ENCODE measurements around the gene FOSL2. TPM values are rescaled to one million over a fixed set of nuclear protein-coding genes. Genes with fewer than 3 reads are reported as not detected.

The FOSL2 gene
- total RNA-seq, 1 donor from 2014 or later: 50.2 TPM

DNA sequence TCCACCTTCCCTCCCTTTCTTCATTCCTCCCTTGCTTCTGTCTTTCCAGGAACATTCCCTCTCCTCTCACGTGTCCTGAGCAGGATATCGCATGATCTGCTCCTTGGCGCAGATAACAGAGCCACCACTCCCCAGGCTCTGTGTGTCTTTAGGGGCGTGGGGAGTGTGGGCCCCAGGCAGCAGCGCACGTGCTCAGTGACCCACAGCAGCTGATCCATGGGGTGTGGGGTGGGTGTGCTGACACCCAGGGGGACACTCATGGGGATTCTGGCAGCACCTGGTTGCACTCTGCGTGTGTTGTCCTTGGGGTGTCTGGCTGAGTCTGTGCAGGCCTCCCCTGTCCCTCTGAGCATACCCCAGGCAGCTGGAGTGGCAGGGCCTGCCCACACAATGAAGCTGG, 9.9 kb upstream of the FOSL2 start:
- no peak for DNase-seq
- H3K9me3 ChIP-seq (replicated peaks): no peaks in the 10 kb centered on the region
- no peak overlapping the region for H3K4me3 ChIP-seq
- no peaks in the 10 kb centered on the region for H3K36me3 ChIP-seq
- TF ChIP-seq, protein P1, sequence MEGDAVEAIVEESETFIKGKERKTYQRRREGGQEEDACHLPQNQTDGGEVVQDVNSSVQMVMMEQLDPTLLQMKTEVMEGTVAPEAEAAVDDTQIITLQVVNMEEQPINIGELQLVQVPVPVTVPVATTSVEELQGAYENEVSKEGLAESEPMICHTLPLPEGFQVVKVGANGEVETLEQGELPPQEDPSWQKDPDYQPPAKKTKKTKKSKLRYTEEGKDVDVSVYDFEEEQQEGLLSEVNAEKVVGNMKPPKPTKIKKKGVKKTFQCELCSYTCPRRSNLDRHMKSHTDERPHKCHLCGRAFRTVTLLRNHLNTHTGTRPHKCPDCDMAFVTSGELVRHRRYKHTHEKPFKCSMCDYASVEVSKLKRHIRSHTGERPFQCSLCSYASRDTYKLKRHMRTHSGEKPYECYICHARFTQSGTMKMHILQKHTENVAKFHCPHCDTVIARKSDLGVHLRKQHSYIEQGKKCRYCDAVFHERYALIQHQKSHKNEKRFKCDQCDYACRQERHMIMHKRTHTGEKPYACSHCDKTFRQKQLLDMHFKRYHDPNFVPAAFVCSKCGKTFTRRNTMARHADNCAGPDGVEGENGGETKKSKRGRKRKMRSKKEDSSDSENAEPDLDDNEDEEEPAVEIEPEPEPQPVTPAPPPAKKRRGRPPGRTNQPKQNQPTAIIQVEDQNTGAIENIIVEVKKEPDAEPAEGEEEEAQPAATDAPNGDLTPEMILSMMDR (IDR thresholded peaks at IDR 0.05; ENCODE audit: borderline replicate concordance): no peak
- no peak overlapping the region for H3K27ac ChIP-seq (replicated peaks)
- no peaks in the 10 kb centered on the region for H3K27me3 ChIP-seq (ENCODE audit: low read depth)
- no peaks in the 10 kb centered on the region for H3K4me1 ChIP-seq
- intact Hi-C loops (cut with micrococcal nuclease): no loop called here

DNA sequence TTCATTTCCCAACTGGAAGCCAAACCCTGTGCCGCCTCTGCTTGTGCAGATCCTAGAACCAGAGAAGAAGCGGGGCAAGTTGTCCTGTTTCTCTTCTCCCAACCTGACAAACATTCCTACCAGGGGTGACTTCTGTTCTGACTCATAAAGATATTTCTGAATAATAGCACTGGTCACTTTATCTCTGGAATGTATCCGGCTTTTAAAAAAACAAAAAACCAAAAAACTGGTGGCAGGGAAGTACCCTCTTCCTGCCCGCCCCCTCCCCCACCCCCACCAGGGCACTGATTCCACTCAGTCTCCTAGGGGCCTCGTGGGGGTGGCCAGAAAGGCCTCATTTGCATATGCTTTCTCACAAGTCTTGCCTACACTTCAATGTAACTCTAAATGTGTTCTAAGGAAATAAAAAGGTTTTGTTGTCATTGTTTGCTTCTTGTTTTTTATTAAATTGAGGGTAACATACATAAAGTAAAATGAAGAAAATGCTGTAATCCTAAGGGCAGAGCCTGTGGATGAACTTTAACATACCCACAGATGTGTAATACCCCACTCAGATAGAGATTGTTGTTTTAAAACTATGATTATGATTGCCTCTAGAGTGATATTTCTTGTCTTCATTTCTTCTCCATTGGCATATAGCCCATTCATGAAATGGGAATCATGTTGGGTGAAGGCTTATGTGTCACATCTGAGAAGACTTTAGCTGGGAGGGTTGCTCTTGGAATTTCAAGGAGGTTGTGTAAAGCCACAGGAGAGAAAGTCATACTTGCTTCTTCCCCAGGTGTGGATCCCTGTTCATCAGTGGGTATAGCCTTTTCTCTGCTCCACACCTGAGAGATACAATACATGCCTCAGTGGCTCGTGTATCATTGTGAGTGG, 5.3 kb upstream of the FOSL2 start:
- H3K27ac ChIP-seq (replicated peaks): no peak overlapping the region
- no peaks in the 10 kb centered on the region for H3K27me3 ChIP-seq (ENCODE audit: low read depth)
- no peak for DNase-seq
- H3K4me3 ChIP-seq: no peak overlapping the region
- no peaks in the 10 kb centered on the region for H3K9me3 ChIP-seq (replicated peaks)
- TF ChIP-seq, protein P1 (IDR thresholded peaks at IDR 0.05; ENCODE audit: borderline replicate concordance): no peak
- intact Hi-C loops (cut with micrococcal nuclease): no loop called here
- no peaks in the 10 kb centered on the region for H3K36me3 ChIP-seq
- peaks cover 22% of the 10 kb centered on the region for H3K4me1 ChIP-seq

DNA sequence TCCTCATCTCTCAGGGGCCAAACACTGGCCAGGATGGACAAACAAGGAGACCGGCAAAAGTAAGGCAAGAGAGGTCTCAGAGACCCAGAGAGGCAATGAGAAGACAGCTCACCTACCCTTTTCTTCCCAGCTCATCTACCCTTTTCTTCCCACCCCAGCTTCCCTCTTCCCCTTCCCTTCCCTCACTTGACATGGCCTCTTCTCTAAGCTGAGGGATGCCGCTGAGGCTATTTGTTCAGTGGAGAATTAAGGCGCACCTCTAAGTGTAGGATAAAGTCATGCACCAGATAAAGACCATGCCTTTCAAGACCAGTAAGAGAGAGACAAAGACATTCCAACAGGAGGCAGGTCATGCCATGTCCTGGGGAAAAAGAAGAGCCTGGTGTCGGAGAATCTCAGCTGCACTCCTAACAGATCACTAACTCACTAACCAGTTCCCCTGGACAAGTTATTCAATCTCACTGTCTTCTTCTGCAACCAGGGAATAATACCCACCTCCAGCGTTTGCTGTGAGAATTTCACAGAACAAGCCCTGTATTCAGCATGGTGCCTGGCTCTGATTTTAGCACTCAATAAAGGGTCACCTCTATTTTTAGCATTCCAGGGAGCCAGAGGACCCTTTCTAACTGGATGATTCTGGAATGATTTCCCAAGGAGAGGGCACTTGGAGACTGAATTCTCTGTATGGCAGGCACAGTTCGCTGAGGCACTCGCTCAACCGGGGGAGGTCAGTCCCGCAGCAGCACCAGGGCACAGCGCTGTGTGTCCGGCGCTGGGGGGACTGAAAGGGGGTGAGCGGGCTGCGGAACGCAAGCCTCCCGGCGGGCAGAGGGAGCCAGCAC, 3.0 kb upstream of the FOSL2 start:
- H3K4me1 ChIP-seq: peaks cover 39% of the 10 kb centered on the region
- peak overlapping the region; percentile 84 for H3K4me3 ChIP-seq
- H3K27me3 ChIP-seq (ENCODE audit: low read depth): no peaks in the 10 kb centered on the region
- H3K36me3 ChIP-seq: no peaks in the 10 kb centered on the region
- H3K27ac ChIP-seq (replicated peaks): peak overlapping the region; percentile 100
- TF ChIP-seq, protein P1 (IDR thresholded peaks at IDR 0.05; ENCODE audit: borderline replicate concordance): no peak
- H3K9me3 ChIP-seq (replicated peaks): no peaks in the 10 kb centered on the region
- intact Hi-C loops (cut with micrococcal nuclease): no loop called here
- no peak for DNase-seq

DNA sequence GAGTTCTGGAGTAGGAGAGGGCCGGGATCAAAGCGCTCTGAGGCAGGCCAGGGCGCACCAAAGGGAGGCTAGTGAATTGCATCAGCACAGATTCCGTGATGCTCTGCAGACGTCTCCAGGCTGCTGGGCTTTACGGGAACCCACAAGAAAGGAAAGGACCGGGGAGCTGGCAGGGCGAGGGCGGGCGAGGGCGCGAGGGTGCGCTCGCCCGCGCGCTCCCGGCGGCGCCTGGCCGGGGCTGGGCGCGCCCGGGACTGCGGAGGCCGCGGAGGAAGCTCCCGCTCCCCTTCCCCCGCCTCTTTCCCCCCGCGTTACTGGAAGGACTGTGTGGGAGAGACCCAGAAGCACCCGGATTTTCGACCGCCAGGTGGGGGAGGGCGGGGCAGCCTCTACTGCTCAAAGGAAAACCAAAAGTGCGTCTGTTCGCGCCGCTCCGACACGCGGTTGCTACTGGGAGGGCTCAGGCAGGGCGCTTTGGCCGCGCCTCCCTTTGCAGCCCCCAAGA, 2.4 kb upstream of the FOSL2 start:
- intact Hi-C loops (cut with micrococcal nuclease): no loop called here
- peak overlapping the region; percentile 100 for H3K27ac ChIP-seq (replicated peaks)
- DNase-seq: peak; percentile 89
- peaks cover 46% of the 10 kb centered on the region for H3K4me1 ChIP-seq
- H3K27me3 ChIP-seq (ENCODE audit: low read depth): no peaks in the 10 kb centered on the region
- peak overlapping the region; percentile 84 for H3K4me3 ChIP-seq
- H3K36me3 ChIP-seq: no peaks in the 10 kb centered on the region
- TF ChIP-seq, protein P1 (IDR thresholded peaks at IDR 0.05; ENCODE audit: borderline replicate concordance): peak; percentile 44
- H3K9me3 ChIP-seq (replicated peaks): no peaks in the 10 kb centered on the region

DNA sequence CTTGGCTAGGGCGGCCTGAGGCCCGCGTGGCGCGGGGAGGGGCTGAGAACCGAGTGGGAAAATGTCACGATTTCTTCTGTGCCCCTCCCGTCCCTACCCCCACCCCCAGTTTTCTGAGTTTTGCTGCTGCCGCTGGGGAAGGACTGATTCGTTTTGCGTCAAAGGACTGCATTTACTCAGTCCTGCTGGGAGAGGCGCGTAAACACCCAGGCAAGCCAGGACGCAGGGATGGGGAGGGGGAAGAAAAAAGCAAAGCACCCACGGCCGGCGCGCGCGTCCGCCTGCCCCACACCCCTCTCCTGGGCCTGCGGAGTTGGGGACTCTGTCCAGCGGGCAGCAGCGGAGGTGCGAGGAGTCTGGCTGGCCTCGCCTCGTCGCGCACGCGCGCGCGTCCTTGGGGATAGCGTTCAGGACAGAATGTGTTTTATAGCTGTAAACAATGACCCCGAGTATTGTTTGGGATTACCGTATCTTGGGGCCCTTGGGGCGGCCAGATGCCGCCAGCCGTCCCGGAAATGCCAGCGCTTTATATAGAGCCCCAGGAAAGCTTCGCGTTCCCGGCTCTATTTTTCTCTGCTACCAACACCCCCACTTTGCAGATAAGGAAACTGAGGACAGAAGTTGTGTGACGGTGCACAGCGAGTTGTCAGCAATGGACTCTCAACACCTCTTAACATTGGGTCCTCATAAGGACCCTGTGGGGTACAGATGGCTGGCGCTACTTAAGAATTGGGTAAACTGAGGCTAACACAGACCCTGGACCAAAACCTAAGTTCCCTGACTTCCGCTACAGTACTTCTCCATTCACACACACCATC, 1.7 kb upstream of the FOSL2 start:
- no peaks in the 10 kb centered on the region for H3K27me3 ChIP-seq (ENCODE audit: low read depth)
- TF ChIP-seq, protein P1 (IDR thresholded peaks at IDR 0.05; ENCODE audit: borderline replicate concordance): no peak
- no peaks in the 10 kb centered on the region for H3K9me3 ChIP-seq (replicated peaks)
- H3K4me3 ChIP-seq: peak overlapping the region; percentile 84
- peak overlapping the region; percentile 100 for H3K27ac ChIP-seq (replicated peaks)
- peaks cover 53% of the 10 kb centered on the region for H3K4me1 ChIP-seq
- peak; percentile 90 for DNase-seq
- intact Hi-C loops (cut with micrococcal nuclease): no loop called here
- H3K36me3 ChIP-seq: no peaks in the 10 kb centered on the region

All from left ventricle myocardium inferior (tissue), 1 donor.